NAMALWA (cell line): ENCODE data around the gene ERFE.
"Not testable (repeated sequence)": the region's sequence is repeated elsewhere in the genome, so short reads cannot be mapped to it uniquely, and the experiment has no call there.

Experiments used
- DNase-seq: peaks from one replicate; pipeline ENCODE4 v3.0.0-alpha.2; 2015; ENCODE audit warnings: low spot score

ERFE gene

DNA sequence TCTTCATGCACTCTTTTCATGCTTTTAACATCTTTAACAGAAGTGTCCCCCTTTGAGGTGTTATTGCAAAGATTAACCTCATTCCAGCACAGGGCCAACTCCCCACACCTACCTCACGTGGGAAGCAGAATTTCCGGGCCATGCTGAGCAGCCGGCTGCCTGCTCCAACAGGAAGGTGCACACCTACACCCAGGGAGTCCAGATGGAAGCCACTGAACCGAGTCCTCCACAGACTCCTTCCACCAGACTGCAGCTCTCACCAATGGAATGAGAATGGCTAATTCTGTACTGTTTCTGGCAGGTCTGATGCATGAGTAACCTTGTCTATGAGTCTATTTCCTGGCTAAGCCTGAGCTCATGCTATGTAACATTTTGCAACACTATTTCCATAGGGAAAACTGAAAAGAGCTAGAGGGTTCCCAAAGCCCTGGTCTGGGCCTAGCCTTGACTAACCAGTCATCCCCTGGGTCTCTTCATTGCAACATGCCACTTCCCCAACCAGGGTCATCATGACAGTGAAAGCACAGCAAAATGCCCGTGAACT lies 11.0 kb downstream of the ERFE start:
- DNase-seq, result no peak

DNA sequence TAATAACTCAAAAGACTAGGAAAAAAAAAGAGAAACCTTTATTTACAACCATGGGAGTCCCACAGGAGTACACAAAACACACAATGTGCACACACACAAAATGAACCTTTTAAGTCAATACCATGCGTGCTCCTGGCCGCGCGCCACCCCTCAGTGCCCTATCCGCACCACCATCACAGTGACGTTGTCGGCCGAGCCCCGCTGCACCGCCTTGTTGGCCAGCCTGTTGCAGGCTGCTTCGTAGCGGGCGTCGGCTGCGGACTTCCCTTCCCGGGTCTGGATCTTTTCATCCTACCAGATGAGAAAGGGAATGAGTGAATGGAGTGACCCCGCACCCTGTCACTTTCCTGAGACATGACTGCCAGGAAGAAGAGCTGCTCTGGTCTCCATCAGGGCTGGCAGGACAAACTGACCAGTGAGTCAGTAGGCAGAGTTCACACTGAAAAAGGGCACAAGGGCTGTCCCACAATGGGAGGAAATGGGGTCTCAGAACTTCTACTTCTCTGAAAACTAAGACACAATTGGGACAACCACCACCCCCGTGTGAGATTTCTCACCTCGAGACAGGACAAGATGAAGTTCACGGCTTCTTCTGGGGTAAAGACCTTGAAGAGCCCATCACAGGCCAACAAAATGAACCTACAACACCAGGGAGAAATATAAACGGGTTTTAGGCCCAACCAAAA lies 11.8 kb downstream of the ERFE start:
- DNase-seq, result no peak

DNA sequence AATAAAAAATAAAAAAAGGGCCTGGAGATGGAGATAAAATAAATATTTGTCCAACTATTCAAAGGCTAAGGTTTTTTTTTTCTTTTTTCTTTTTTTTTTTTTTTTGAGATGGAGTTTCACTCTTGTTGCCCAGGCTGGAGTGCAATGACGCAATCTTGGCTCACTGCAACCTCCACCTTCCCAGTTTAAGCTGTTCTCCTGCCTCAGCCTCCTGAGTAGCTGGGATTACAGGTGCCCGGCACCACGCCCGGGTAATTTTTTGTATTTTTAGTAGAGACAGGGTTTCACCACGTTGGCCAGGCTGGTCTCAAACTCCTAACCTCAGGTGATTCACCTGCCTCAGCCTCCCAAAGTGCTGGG lies 12.3 kb downstream of the ERFE start:
- not testable (repeated sequence) for DNase-seq

DNA sequence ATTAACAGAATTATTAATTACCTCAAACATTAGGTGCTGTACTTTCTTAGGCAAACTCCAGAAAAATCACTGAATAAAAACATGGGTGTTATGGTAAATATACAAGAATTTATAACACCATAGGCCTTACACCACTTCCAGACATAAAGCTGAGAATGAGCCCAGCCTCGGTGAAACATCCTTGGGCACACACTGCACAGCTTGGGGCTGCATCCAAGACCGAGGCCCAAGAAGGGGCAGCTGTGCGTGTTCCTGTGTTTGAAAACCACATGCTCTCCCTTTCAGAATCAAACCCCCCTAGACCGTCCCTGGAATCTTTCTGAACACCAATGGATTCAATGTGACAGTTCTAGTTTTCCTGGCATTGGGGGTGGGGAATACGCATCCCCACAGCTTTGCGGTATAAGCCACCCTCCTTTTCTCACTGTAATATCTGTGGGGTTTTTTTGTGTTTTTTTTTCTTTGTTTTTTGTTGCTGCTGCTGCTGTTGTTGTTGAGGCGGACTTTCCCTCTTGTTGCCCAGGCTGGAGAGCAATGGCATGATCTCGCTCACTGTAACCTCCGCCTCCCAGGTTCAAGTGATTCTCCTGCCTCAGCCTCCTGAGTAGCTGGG lies 12.9 kb downstream of the ERFE start:
- no peak for DNase-seq

DNA sequence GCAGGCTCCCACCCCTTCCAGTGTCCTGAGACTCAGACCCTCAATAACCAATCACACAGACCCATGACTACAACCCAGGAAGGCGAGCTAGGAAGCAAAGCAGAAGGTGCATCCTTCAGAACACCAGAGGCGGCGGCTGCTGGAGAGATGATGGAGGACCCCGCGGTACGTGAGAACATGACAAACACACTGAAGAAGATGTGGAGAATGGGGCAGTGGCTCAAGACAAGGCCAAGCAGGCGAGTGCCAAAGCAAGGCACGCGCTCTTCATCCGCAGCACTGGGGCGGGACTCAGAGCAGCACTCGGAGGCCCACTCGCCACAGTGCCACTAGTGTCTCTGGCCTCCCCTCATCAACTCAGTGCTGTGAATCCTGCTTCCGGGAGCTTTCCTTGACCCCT lies 13.7 kb downstream of the ERFE start:
- no peak for DNase-seq

DNA sequence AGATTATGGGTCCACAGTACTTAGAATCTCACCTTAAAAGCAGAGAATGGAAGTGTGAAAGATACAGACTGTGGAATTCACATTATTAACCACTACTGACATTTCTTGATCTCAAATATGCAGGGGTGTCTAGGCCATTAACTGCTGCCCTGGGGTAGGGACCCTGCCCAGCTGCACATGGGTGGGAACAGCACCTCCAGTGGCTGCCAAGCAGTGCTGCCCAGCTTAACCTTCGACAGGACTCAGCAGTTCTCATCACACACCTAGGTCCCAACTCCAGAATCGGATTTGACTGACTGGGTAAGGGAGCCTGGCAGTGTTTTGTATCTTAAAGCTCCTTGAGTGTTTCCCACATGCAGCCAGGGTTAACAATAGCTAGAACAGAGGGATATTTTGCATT lies 14.9 kb downstream of the ERFE start:
- DNase-seq, result no peak

DNA sequence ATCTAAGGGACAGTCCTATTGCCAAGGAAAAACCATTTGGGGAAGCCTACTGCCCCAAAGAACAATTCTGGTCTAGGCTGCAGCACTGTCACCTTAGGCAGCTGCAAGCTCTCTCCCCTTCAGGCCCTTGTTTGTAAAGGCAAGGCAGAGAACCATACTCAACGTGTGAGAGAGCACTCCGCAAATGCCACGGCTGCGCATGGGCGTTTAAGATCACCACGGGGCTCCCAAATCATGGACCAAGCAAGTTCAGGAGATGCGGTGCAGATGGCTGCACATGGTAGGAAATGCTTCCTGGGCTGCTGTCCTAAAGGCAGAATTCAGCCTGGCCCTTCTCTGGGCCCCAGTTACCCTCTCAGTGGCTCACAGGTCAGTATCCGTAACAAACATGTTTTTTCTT lies 15.5 kb downstream of the ERFE start:
- DNase-seq, result no peak

DNA sequence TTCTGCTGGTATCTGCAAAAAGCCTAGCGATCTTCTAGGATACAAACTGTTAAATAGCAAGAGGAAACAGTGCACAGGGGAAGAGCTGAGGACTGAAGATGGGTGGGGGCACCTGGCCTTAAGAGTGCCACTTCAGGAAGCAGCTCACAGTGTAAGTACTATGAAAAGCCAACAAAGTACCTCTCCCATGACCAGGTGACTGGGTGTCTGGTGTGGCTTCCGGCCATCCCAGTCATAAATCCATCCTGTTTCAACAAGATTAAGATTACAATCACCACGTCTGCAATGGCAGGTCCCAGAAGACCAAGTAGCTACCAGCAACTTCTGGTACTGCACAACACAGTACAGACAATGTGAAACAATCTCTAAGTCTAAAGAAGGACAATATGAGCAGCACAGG lies 15.9 kb downstream of the ERFE start:
- DNase-seq, result no peak

DNA sequence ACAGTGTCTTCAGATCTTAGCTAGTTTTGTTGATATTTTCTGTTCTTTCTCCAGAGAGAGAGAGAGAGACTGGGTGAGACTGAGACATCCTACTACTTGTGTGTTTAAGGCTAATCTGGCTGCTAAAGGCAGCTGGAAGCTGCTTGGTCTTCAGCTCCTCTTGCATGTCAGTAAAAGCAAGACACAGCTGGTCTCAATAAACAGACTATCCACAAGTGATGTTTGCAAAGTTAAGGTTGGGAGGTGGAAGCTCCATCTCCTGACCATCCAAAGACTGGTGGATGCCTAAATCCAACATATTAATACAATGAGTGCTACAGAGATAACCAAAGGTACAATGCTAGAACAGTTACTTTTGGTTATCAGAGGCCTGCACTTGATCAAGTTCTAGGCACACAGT lies 17.8 kb downstream of the ERFE start:
- DNase-seq, result no peak

DNA sequence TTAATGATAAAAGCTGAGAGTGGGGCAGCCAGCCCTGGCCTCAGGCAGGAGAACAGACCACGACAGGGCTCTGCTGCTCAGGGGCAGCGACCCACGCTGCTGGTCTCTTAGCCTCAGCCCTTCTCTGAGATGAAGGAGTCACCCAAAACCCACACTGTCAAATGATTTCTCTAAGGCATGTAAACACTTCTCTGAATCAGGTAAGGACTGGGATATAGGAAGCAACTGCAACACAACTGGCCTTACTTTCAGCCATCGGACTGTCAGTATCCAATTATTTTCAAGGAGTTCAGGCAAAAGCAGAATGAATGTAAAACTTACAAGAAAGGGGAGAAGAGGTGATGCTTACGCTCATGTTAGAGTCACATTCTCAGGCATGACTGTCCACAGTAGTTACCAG lies 21.8 kb downstream of the ERFE start:
- no peak for DNase-seq

DNA sequence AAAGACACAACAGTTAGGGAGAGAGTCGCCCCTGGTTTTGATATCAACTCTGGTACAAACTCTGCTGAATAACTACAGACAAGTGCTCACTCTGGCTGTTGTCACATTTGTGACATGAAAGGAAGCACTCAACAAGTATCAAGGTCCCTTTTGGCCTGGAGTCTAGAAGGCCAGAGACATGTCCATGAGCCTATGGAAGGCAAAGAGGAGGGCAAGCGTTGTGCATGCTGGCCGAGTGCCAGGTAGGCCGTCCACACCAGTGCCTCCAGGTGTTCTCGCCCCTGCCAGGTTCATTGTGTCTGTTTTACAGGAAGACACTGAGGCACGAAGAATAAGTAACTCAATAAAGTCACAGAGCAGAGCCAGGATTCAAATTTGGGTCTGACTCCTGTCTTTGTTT lies 23.6 kb downstream of the ERFE start:
- DNase-seq, result no peak

DNA sequence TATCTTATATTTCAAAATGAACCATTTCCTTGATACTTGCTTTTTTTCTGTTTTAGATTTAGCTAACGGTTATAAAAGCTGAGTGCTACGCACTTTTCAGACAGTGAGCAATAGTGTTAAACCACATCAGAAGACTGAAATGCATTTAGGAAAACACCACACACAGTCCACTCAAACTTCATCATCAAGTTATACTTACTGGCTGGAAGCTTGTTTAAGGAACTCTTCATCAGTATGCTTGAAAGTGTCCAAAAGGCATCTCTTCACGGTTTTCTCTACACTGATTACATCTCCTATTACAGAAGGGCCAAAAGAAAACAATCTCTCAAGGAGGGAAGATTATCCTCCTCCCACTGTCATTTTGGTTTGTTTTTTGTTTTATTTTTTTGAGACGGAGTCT lies 25.1 kb downstream of the ERFE start:
- no peak for DNase-seq

DNA sequence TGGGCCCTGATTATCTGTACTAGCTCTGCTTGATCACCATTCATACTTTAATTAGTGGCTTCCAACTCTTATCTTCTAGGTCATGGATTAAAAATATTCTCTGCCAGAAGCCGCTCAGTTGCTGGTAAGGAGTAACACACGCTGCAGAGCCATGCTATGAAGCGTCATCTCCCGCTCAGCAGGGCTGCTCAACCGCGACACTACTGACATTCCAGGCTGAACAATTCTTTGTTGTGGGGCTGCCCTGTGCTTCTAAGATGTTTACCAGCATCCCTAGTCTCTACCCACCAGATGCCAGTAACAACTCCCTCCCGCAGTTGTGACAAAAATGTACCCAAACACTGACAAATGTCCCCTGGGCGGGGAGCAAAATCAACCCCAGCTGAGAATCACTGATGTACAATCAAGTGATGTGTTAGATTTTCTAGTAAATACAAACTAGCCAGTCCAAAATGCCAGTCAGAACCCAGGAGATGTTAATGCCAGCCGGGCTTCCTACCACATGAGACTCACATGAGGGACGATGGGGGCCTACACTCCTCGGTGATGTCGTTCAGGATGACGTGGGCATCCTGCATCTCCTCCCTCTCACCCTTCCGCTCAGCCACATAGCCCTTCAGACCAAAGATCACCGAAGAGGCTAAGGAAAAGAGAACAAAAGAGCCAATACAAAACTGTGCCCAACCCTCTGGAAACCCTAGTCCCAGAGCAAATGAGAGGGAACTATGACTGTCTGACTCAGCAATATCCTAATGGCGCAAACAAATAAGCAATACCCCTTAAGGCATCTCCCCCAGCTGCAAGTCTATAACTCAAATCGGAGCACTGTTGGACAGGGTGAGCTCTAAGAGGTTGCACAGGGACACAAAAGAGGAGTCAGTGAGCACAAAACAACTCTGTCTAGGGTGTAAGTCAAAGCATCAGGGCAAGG lies 29.1 kb downstream of the ERFE start:
- no peak for DNase-seq

DNA sequence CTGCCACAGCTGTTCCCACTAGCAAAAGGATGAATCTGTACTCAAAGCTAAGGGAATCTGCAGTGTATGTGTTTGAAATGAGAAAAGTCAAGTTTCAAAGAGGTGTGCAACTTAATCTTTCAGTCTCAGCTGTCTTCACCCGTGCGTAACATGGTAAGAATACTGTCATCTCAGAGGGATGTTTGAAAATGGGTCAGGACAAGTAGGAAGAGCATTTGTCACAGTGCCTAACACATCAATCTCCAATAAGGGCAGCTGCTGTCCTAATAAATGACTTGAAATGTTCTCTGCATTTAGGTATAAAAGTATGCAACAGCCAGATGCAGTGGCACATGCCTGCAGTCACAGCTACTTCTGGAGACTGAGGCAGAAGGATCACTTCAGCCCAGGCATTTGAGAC lies 31.7 kb downstream of the ERFE start:
- DNase-seq, result no peak

DNA sequence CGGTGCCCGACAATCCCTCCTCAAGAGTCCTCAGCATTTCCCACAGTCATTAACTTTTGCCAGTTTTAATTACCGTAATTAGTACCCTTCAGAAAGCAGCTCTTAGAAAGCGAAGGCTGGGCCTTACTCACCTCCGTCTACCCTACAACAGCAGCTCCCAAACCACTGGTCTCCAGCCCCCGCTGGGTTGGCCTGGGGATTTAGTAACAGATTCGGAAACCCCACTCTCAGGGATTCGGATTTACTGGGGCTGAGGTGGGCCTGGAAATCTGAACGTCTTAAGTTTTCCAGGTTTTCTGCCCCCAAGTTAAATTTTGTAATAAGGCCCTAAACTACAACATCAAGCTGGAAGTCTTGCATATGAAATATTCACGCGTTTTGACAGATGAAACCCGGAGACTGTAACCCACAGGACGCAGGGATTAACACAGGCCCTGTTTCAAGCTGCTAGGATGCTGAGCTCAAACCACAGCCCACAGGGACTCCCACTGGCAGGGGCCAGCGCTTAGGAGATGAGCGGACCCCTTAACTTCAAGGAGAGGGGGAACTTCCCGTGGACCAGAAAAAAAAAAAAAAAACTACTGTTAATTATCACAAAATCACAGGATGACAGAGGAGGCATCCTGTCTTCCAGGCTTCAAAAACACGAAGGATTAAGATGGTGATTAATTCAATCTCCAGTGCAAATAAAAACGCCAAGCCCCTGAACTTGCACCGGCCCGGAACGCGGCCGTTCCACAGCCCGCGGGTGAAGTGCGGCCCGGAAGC lies 43.7 kb downstream of the ERFE start:
- DNase-seq, result peak; percentile 15

DNA sequence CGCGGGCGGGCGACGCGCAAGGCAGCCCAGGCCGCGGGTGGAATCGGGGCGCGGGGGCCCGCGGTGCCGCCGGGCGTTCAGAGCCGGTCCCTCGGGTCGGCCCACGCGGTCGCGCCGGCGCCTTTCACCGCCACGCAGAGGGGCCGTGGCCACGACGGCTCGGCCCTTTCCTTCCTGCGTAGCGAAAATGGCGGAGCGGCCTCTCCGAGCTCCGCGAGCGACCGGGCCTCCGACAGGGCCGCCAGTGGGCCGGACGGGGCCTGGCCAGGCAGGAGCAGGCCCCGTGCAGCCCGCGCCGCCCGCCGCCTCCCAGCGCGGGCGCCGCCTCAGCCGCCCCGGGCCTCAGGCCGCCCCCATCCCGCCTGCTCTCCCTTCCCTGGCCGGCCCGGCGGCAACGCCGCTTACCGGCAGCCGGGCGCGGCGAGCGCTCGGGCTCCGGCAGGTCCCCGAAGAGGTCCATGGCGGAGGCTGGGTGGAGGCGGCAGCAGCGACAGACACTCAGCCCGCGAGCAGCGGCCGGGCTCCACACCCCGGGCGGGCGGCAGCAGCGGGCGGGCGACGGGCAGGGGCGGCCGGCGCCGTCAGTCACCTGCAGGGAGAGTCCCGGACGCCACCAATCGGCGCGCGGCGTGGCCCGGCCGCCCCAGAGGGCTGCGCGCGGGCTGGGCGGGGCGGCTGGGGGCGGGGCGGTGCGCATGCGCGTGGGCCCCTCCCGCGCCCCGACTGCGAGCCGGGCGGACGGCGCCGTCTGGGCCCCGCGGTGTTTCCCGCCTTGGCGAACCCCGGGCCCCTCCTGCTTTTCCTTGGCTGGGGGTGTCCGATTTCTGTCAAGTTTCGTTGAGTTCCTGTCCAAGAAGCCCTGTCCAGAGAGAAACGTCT lies 44.6 kb downstream of the ERFE start, which contains the start of gene ILKAP:
Gene ILKAP, minus strand, starts transcription at position 602 of the 879 bp plus-strand sequence. Its CDS starts 142 bp downstream, at position 460.
- peak; percentile 80 for DNase-seq

DNA sequence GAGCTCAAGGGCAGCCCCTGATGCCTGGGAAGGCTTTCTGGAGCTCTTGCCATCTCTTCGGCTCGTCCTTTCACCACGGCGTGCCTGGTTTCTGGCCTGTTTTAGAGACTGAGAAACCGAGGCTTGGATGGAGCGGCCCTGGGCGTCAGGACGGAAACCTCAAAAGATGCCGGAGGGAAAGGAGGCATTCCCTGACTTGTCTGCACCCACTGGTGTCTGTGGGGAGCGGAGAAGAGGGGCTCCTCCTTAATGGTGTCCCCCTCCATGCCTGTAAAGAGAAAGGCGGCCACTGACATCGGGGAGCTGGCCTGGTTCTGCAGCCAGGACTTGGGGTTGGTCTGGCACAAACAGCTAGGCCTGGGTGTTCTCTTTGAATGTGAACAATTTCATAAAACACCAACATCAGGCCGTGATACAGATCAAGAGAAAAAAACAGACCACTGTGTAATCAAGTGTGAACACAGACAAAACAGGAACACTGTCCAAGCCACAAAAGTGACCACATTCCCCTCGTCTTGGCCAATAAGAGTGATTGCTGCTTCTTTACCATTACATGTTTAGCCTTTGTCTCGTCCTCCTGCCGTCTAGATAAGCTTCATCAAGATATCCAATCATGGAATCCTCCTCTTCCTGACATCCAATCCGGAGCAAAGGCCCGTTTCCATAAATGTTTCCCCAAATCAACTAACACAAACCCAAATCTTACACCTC lies 45.4 kb downstream of the ERFE start:
- DNase-seq, result peak; percentile 11

DNA sequence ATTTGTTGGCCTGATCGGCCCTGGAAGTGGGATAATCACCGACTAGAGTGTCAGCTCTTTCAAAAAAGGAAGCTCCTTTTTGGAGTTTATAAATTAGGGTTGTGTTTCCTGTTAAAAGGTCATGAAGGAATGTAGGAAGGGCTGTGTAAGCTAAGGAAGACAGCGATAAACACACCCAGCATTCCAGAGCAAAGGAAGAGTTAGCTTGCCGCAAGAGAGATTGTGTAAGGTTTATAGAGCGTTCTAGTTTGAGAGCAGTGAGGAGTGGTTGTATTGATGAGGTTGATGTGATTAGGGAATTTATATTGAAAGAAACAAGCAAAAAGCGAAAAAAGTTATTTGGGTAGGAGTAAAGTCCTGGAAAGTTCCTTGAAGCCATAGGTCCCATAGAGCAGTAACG lies 48.2 kb downstream of the ERFE start:
- no peak for DNase-seq

DNA sequence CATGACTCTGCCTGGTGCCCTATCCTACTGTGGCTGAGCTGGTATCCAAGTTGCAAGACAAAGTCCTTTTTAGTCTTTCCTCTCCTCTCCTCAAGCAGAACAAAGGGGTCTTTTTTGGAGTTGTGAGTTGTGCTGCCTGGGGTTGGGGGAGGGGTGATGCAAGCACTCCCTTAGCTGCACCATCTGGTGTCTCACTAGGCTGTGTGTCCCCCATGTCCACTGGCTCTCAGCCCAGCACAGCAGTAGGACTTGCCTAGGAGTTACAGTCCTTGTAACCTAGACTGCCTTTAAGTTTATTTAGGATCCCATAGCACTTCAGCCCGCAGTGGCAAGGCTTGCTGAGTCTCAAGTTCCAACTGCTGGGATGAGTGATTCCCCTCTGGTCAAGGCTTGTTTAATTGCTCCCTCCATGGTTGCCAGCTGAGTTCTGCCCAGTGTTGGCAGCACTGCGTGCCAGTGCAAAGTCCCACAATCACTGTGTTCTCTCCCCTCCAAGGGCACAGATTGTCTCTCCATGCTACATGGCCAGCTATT lies 57.9 kb downstream of the ERFE start:
- DNase-seq, result no peak
